Measurements from ENCODE around the gene SH3D19. TPM values are rescaled to one million over a fixed set of nuclear protein-coding genes. Genes with fewer than 3 reads are reported as not detected.

SH3D19 gene
- total RNA-seq, 1 donor from 2014 or later = 86.6 TPM

DNA sequence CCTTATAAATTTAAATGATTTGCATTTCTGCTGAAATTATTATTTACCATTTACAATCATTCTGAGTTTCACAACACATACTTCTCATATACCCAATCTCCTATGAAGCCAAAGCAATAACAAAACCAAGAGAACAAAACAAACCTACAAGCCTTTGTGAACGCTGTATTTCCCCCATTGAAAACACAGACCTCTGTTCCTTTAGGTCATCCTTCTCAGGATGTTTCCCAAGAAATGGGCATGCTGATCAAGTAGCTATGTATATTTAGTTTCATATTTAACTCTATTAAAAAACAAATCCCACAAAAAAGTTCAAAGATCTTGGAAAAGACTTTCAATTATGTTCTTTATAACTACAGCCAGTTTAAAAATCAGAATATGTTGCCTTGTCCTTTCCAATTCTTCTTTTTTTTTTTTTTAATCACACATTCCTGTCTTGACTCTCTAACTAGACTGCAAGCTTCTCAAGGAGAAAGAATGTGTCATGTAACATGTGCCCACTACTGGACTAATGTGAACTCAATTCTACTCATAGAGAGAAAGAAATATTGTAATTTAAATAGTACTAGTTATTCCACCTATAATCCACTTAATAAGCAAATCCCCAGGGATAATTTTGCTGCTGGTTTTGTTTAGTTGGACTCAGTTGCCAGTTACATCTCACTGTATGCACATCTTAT lies 132.7 kb downstream of the SH3D19 start:
- no peak for TF ChIP-seq CTCF (IDR thresholded peaks at IDR 0.05)
- no peaks in the 10 kb centered on the region for H3K9me3 ChIP-seq
- intact Hi-C loops (cut with DNase I) = no loop called here
- H3K27ac ChIP-seq = no peak overlapping the region
- ATAC-seq (no peak), DNase-seq (no peak)
- no peaks in the 10 kb centered on the region for H3K36me3 ChIP-seq
- peaks cover 25% of the 10 kb centered on the region for H3K4me1 ChIP-seq
- no peak overlapping the region for H3K4me3 ChIP-seq
- no peaks in the 10 kb centered on the region for H3K27me3 ChIP-seq (ENCODE audit: low read depth)

DNA sequence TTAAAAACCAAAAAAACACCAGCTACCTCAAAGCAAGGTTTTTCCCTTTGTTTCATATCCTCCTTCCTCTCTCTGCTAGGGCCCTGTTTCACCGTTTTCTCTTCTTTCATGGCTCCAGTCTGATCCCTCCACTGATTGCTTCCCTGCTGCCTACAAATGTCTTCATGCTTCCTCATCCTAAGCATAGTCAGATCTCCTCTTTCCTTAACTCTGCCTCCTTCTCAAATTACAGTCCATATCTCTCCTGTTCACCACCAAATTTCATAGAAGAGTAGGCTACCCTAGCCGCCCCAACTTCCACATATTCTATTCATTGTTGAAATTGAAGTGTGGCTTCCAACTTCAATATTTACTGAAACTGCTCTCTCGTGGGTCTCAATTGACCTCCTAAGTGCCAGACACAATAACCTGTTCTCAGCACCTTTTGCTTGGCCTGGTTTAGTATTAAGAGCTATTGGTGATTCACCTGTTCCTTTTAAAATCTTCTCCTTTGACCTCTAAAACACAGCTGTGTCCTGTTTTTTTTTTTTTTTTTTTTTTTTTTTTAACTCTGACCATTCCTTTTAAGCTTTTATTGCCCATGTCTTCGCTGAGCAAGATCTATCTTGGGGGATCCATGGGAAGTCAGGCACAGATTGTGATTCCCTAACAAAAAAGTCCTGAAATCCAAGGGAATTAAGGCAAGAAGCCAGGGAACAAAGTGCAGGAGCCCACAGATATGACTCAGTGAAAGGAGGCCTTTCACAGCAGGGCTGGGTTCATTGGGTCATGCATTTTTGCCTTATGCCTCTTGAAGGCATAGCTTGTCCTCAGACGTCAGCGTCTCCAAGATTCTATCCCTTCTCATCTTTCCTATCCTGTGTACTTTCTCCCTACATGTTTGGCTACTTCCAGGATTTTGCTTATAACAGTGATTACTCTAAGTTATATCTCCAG lies 140.6 kb downstream of the SH3D19 start:
- H3K4me3 ChIP-seq = no peak overlapping the region
- H3K9me3 ChIP-seq = no peaks in the 10 kb centered on the region
- no peak overlapping the region for H3K27ac ChIP-seq
- intact Hi-C loops (cut with DNase I) = no loop called here
- peaks cover 6% of the 10 kb centered on the region for H3K36me3 ChIP-seq
- DNase-seq = no peak
- TF ChIP-seq CTCF (IDR thresholded peaks at IDR 0.05) = no peak
- H3K4me1 ChIP-seq = peaks cover 13% of the 10 kb centered on the region
- ATAC-seq = no peak
- no peaks in the 10 kb centered on the region for H3K27me3 ChIP-seq (ENCODE audit: low read depth)

GRCh38 chr4:151182455-151182996 lies 142.9 kb downstream of the SH3D19 start:
- Histone ChIP-seq H3K9me3 (no peaks in the 10 kb centered on the region), H3K27me3 (ENCODE audit: low read depth) (no peaks in the 10 kb centered on the region), H3K36me3 (peaks cover 6% of the 10 kb centered on the region), H3K27ac (no peak overlapping the region), H3K4me1 (peaks cover 13% of the 10 kb centered on the region), H3K4me3 (no peak overlapping the region)
- ATAC-seq (no peak), DNase-seq (no peak)
- no peak for TF ChIP-seq CTCF (IDR thresholded peaks at IDR 0.05)
- intact Hi-C loops (cut with DNase I) = no loop called here

DNA sequence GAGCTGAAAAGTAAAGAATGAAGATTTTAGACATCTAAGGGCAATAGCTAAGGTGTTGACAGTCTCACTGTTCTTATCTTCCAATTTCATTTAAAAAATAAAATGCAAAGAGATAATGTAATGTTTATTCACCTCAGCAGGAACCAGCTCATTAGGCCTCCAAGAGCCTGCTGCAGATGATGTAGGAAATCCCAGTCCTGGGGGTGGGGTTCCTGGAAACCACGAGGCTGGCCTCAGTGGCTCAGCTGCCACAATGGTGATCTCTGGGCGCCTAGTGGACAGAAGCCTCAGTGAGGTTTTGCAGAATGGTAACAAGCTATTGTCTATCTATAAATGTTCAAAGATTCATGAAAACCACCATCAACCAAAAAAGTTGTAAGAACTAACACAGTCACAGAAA lies 148.7 kb downstream of the SH3D19 start:
- H3K27me3 ChIP-seq (ENCODE audit: low read depth) = no peaks in the 10 kb centered on the region
- intact Hi-C loops (cut with DNase I) = no loop called here
- H3K27ac ChIP-seq = no peak overlapping the region
- H3K36me3 ChIP-seq = peaks cover 17% of the 10 kb centered on the region
- no peaks in the 10 kb centered on the region for H3K9me3 ChIP-seq
- peaks cover 29% of the 10 kb centered on the region for H3K4me1 ChIP-seq
- no peak for DNase-seq
- TF ChIP-seq CTCF (IDR thresholded peaks at IDR 0.05) = no peak
- no peak overlapping the region for H3K4me3 ChIP-seq
- ATAC-seq = no peak

- H3K36me3 ChIP-seq = peaks cover 17% of the 10 kb centered on the region
- no peak for TF ChIP-seq CTCF (IDR thresholded peaks at IDR 0.05)
- H3K27ac ChIP-seq = peak overlapping the region; percentile 37
- no peak overlapping the region for H3K4me3 ChIP-seq
- peaks cover 29% of the 10 kb centered on the region for H3K4me1 ChIP-seq
- intact Hi-C loops (cut with DNase I) = no loop called here
- no peaks in the 10 kb centered on the region for H3K27me3 ChIP-seq (ENCODE audit: low read depth)
- ATAC-seq (no peak), DNase-seq (no peak)
- no peaks in the 10 kb centered on the region for H3K9me3 ChIP-seq
These were observed 149.4 kb downstream of the SH3D19 start for GRCh38 chr4:151175754-151176631.
